Measurements from ENCODE around the gene FES.
"Not testable (repeated sequence)": the region's sequence is repeated elsewhere in the genome, so short reads cannot be mapped to it uniquely, and the experiment has no call there.

FES gene

GRCh38 chr15:90862487-90862886 is 21.8 kb upstream of the FES start:
- no peak for DNase-seq

- DNase-seq: no peak
These were observed 21.1 kb upstream of the FES start for GRCh38 chr15:90862964-90863778.

- DNase-seq: no peak
These were observed 20.3 kb upstream of the FES start for GRCh38 chr15:90863987-90864386.

- no peak for DNase-seq
These were observed 19.8 kb upstream of the FES start for GRCh38 chr15:90864507-90864906.

- no peak for DNase-seq
These were observed 18.6 kb upstream of the FES start for GRCh38 chr15:90865702-90866101.

GRCh38 chr15:90866161-90866715 is 18.1 kb upstream of the FES start:
- DNase-seq: no peak

GRCh38 chr15:90866800-90867199 is 17.5 kb upstream of the FES start:
- DNase-seq: no peak

- no peak for DNase-seq
These were observed 16.0 kb upstream of the FES start, which contains the start of gene FURIN for GRCh38 chr15:90868261-90868689. TSS of gene FURIN (plus strand) at chr15:90868588. CDS start at chr15:90875741, 7,153 bp downstream.

- DNase-seq: no peak
These were observed 15.2 kb upstream of the FES start for GRCh38 chr15:90869140-90869541.

GRCh38 chr15:90869601-90870353 is 14.5 kb upstream of the FES start:
- peak; percentile 29 for DNase-seq

- no peak for DNase-seq
These were observed 13.8 kb upstream of the FES start for GRCh38 chr15:90870354-90871138.

GRCh38 chr15:90871139-90871715 is 13.1 kb upstream of the FES start:
- peak; percentile 32 for DNase-seq

- peak; percentile 19 for DNase-seq
These were observed 12.4 kb upstream of the FES start for GRCh38 chr15:90871716-90872485.

- DNase-seq: peak; percentile 59
These were observed 11.7 kb upstream of the FES start for GRCh38 chr15:90872486-90873184.

GRCh38 chr15:90873488-90873997 is 10.8 kb upstream of the FES start:
- DNase-seq: no peak

- DNase-seq: no peak
These were observed 10.2 kb upstream of the FES start for GRCh38 chr15:90873998-90874605.

- not testable (repeated sequence) for DNase-seq
These were observed 9.3 kb upstream of the FES start for GRCh38 chr15:90874986-90875385.

- DNase-seq: no peak
These were observed 8.7 kb upstream of the FES start for GRCh38 chr15:90875549-90875981.

GRCh38 chr15:90876046-90876445 is 8.3 kb upstream of the FES start:
- DNase-seq: no peak

- DNase-seq: no peak
These were observed 7.7 kb upstream of the FES start for GRCh38 chr15:90876512-90877170.

All from stimulated activated naive CD4-positive, alpha-beta T cell treated with Interleukin-2 at 50 U/mL for 16 hours (primary cell).